Measurements from ENCODE around the gene TCEAL3. TPM values are rescaled to one million over a fixed set of nuclear protein-coding genes. Genes with fewer than 3 reads are reported as not detected.

TCEAL3 gene
- total RNA-seq, 5 donors from 2014 or later (not counting 1 experiment from before 2014, with no cell fraction given) = 4.3 to 6.8 (median 5.8) TPM

- Mint-ChIP-seq H3K4me3 (no peak overlapping the region), H3K27me3 (peaks cover 0 to 17% of the 10 kb centered on the region in 2 donors), H3K27ac (no peak overlapping the region), H3K9me3 (no peaks in the 10 kb centered on the region), H3K36me3 (no peaks in the 10 kb centered on the region), H3K4me1 (no peaks in the 10 kb centered on the region)
- H3K27me3 ChIP-seq (replicated peaks in 1 of 2; ENCODE audit: control insufficient read depth in 2 of 2, extremely low read depth in 1 of 2, insufficient read depth in 2 of 2, low read length in 1 of 2) = peaks cover 0 to 2% of the 10 kb centered on the region in 2 experiments
- CTCF ChIA-PET = no interaction called here
- POLR2A ChIA-PET = no interaction called here
- WGBS (ENCODE audit: insufficient coverage) = no CpG with 5 or more reads among the region's 4 CpGs
- H3K9me3 ChIP-seq = no peaks in the 10 kb centered on the region
- no peaks in the 10 kb centered on the region for H3K4me1 ChIP-seq (ENCODE audit: control insufficient read depth in 1 of 2, extremely low read depth in 1 of 2, insufficient read depth in 2 of 2, low read length in 2 of 2)
- no peak overlapping the region for H3K27ac ChIP-seq (ENCODE audit: low read length)
- DNase-seq (no peak), ATAC-seq (replicated peaks in 1 of 4) (no peak)
- H3K36me3 ChIP-seq (ENCODE audit: control insufficient read depth in 2 of 2, extremely low read depth in 1 of 2, insufficient read depth in 1 of 2, low read length in 1 of 2) = no peaks in the 10 kb centered on the region
- no peak overlapping the region for H3K4me3 ChIP-seq (ENCODE audit: control insufficient read depth in 1 of 2, extremely low read depth in 1 of 2, low read length in 1 of 2)
Observed at GRCh38 chrX:103571726-103572125, 36.0 kb upstream of the TCEAL3 start.

GRCh38 chrX:103573202-103573601, 34.6 kb upstream of the TCEAL3 start:
- Histone ChIP-seq H3K27ac (ENCODE audit: low read length) (no peak overlapping the region), H3K9me3 (no peaks in the 10 kb centered on the region), H3K36me3 (ENCODE audit: control insufficient read depth in 2 of 2, extremely low read depth in 1 of 2, insufficient read depth in 1 of 2, low read length in 1 of 2) (no peaks in the 10 kb centered on the region), H3K4me3 (ENCODE audit: control insufficient read depth in 1 of 2, extremely low read depth in 1 of 2, low read length in 1 of 2) (no peak overlapping the region), H3K27me3 (replicated peaks in 1 of 2; ENCODE audit: control insufficient read depth in 2 of 2, extremely low read depth in 1 of 2, insufficient read depth in 2 of 2, low read length in 1 of 2) (peaks cover 0 to 2% of the 10 kb centered on the region in 2 experiments), H3K4me1 (ENCODE audit: control insufficient read depth in 1 of 2, extremely low read depth in 1 of 2, insufficient read depth in 2 of 2, low read length in 2 of 2) (no peaks in the 10 kb centered on the region)
- Mint-ChIP-seq H3K4me3 (no peak overlapping the region), H3K27ac (no peak overlapping the region), H3K9me3 (no peaks in the 10 kb centered on the region), H3K4me1 (no peaks in the 10 kb centered on the region), H3K27me3 (peaks cover 0 to 23% of the 10 kb centered on the region in 2 donors), H3K36me3 (no peaks in the 10 kb centered on the region)
- ATAC-seq (replicated peaks in 1 of 4) (no peak), DNase-seq (no peak)
- CTCF ChIA-PET = no interaction called here
- POLR2A ChIA-PET = no interaction called here
- WGBS (ENCODE audit: insufficient coverage) = no CpG with 5 or more reads among the region's 1 CpG

GRCh38 chrX:103584596-103584995, 23.2 kb upstream of the TCEAL3 start:
- H3K36me3 Mint-ChIP-seq = no peaks in the 10 kb centered on the region
- no peaks in the 10 kb centered on the region for H3K9me3 Mint-ChIP-seq
- Histone ChIP-seq H3K9me3 (no peaks in the 10 kb centered on the region), H3K4me1 (ENCODE audit: control insufficient read depth in 1 of 2, extremely low read depth in 1 of 2, insufficient read depth in 2 of 2, low read length in 2 of 2) (peaks cover 0 to 8% of the 10 kb centered on the region in 2 experiments), H3K27ac (ENCODE audit: low read length) (no peak overlapping the region), H3K36me3 (ENCODE audit: control insufficient read depth in 2 of 2, extremely low read depth in 1 of 2, insufficient read depth in 1 of 2, low read length in 1 of 2) (no peaks in the 10 kb centered on the region), H3K27me3 (replicated peaks in 1 of 2; ENCODE audit: control insufficient read depth in 2 of 2, extremely low read depth in 1 of 2, insufficient read depth in 2 of 2, low read length in 1 of 2) (no peaks in the 10 kb centered on the region), H3K4me3 (ENCODE audit: control insufficient read depth in 1 of 2, extremely low read depth in 1 of 2, low read length in 1 of 2) (no peak overlapping the region)
- ATAC-seq (replicated peaks in 1 of 4) (no peak), DNase-seq (no peak)
- no CpG with 5 or more reads among the region's 3 CpGs for WGBS (ENCODE audit: insufficient coverage)
- peaks cover 7 to 27% of the 10 kb centered on the region in 2 donors for H3K27me3 Mint-ChIP-seq
- peak overlapping the region in 2 of 3 donors; percentile 49 to 83 for H3K4me3 Mint-ChIP-seq
- CTCF ChIA-PET = no interaction called here
- POLR2A ChIA-PET = interaction anchor here in 1 of 2 donors (1.2 kb wide), 1 partner anchor 101 kb away, joined by 5 read pairs; no protein-coding TSS in a partner anchor
- no peak overlapping the region for H3K27ac Mint-ChIP-seq
- H3K4me1 Mint-ChIP-seq = peaks cover 8 to 14% (median 13%) of the 10 kb centered on the region in 3 donors

DNA sequence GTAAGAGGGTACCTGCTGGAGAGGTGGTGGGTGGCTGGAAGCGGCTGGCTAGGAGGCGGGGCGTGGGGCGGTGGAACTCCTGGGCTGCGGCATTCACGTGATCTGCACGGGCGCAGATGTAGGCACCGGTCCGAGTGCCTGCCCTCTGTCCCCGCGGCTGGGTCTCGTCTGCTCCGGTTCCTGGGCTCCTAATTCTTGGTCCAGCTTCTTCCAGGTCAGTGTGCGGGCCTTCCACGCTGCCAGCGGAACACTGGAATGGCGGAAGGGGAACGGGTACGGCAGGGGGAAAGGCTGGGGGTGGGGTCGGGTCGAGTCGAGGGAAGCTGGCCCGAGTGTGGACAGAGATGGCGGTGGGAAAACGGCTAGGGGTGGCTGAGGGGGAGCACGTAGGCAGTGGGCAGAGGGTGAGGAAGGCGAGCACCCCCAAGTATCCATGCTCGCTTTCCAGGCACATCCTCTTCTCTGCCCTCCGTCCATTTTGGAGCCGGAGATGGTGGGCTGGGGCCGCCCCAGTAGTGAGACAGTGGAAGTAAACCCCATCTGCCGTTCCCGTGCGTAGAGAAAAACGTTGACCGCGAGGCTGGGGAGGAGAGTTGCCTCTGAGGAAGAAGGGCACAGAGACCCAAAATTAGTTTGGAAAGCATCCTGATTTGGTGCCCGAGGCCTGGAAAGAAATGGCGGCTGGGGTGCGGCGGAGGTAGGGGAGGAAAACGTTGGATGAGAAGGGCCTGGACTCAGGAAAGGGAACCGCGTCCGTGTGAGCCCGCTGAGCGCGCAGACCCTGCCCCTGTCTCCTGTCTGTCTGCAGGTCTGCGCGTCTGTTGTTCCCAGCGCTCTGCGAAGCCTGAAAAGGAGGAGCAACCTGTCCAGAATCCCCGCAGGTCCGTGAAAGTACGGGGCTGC, 22.1 kb upstream of the TCEAL3 start, which contains the start of gene TCEAL4:
TSS of gene TCEAL4 (plus strand) at position 105 of the 903 bp plus-strand sequence. CDS start 1,161 bp downstream, outside the sequence.
- H3K4me1 Mint-ChIP-seq = peaks cover 13 to 15% (median 14%) of the 10 kb centered on the region in 3 donors
- no peaks in the 10 kb centered on the region for H3K9me3 ChIP-seq
- peaks cover 4 to 23% of the 10 kb centered on the region in 2 donors for H3K27me3 Mint-ChIP-seq
- H3K27me3 ChIP-seq (replicated peaks in 1 of 2; ENCODE audit: control insufficient read depth in 2 of 2, extremely low read depth in 1 of 2, insufficient read depth in 2 of 2, low read length in 1 of 2) = no peaks in the 10 kb centered on the region
- peak within 1 kb of the TSS; percentile 83 to 85 (median 85) for H3K4me3 Mint-ChIP-seq
- H3K4me3 ChIP-seq (ENCODE audit: control insufficient read depth in 1 of 2, extremely low read depth in 1 of 2, low read length in 1 of 2) = peak within 1 kb of the TSS; percentile 53 to 70
- no peaks in the 10 kb centered on the region for H3K36me3 Mint-ChIP-seq
- no peak within 1 kb of the TSS for H3K27ac ChIP-seq (ENCODE audit: low read length)
- H3K4me1 ChIP-seq (ENCODE audit: control insufficient read depth in 1 of 2, extremely low read depth in 1 of 2, insufficient read depth in 2 of 2, low read length in 2 of 2) = peaks cover 0 to 8% of the 10 kb centered on the region in 2 experiments
- ATAC-seq (replicated peaks in 1 of 4) (peak; percentile 52 to 91 (median 82)), DNase-seq (peak in 16 of 35 experiments; percentile 2 to 42 (median 20))
- POLR2A ChIA-PET = interaction anchor here in 1 of 2 donors (0.6 to 1.2 kb wide), 2 partner anchors 26 to 100 kb away, joined by 5 to 9 read pairs; no protein-coding TSS in a partner anchor
- H3K27ac Mint-ChIP-seq = peak within 1 kb of the TSS in 1 of 2 donors; percentile 78
- under 1% methylated on average over 23 of the region's 56 CpGs for WGBS (ENCODE audit: insufficient coverage)
- no peaks in the 10 kb centered on the region for H3K9me3 Mint-ChIP-seq
- no peaks in the 10 kb centered on the region for H3K36me3 ChIP-seq (ENCODE audit: control insufficient read depth in 2 of 2, extremely low read depth in 1 of 2, insufficient read depth in 1 of 2, low read length in 1 of 2)
- CTCF ChIA-PET = no interaction called here

- Histone ChIP-seq H3K27me3 (replicated peaks in 1 of 2; ENCODE audit: control insufficient read depth in 2 of 2, extremely low read depth in 1 of 2, insufficient read depth in 2 of 2, low read length in 1 of 2) (no peaks in the 10 kb centered on the region), H3K9me3 (no peaks in the 10 kb centered on the region), H3K4me3 (ENCODE audit: control insufficient read depth in 1 of 2, extremely low read depth in 1 of 2, low read length in 1 of 2) (peak overlapping the region; percentile 53 to 70), H3K27ac (ENCODE audit: low read length) (no peak overlapping the region), H3K4me1 (ENCODE audit: control insufficient read depth in 1 of 2, extremely low read depth in 1 of 2, insufficient read depth in 2 of 2, low read length in 2 of 2) (peaks cover 0 to 8% of the 10 kb centered on the region in 2 experiments), H3K36me3 (ENCODE audit: control insufficient read depth in 2 of 2, extremely low read depth in 1 of 2, insufficient read depth in 1 of 2, low read length in 1 of 2) (no peaks in the 10 kb centered on the region)
- peaks cover 13 to 16% (median 14%) of the 10 kb centered on the region in 3 donors for H3K4me1 Mint-ChIP-seq
- peak overlapping the region; percentile 83 to 85 (median 85) for H3K4me3 Mint-ChIP-seq
- no peaks in the 10 kb centered on the region for H3K36me3 Mint-ChIP-seq
- CTCF ChIA-PET = no interaction called here
- no peaks in the 10 kb centered on the region for H3K9me3 Mint-ChIP-seq
- H3K27ac Mint-ChIP-seq = peak overlapping the region in 1 of 2 donors; percentile 78
- ATAC-seq (replicated peaks in 1 of 4) = peak in 3 of 4 experiments; percentile 14 to 20 (median 16)
- POLR2A ChIA-PET = no interaction called here
- DNase-seq = no peak
- peaks cover under 1 to 17% of the 10 kb centered on the region in 2 donors for H3K27me3 Mint-ChIP-seq
- no CpG with 5 or more reads among the region's 5 CpGs for WGBS (ENCODE audit: insufficient coverage)
Observed at GRCh38 chrX:103586314-103586646, 21.5 kb upstream of the TCEAL3 start.

- no peak for DNase-seq
- no peak for ATAC-seq (replicated peaks in 1 of 4)
- no peaks in the 10 kb centered on the region for H3K9me3 ChIP-seq
- H3K4me1 Mint-ChIP-seq = peaks cover 13 to 18% (median 14%) of the 10 kb centered on the region in 3 donors
- no peaks in the 10 kb centered on the region for H3K9me3 Mint-ChIP-seq
- ChIA-PET CTCF (no interaction called here), POLR2A (no interaction called here)
- H3K27ac ChIP-seq (ENCODE audit: low read length) = no peak overlapping the region
- H3K27me3 ChIP-seq (replicated peaks in 1 of 2; ENCODE audit: control insufficient read depth in 2 of 2, extremely low read depth in 1 of 2, insufficient read depth in 2 of 2, low read length in 1 of 2) = no peaks in the 10 kb centered on the region
- peaks cover 0 to 21% of the 10 kb centered on the region in 2 donors for H3K27me3 Mint-ChIP-seq
- H3K36me3 ChIP-seq (ENCODE audit: control insufficient read depth in 2 of 2, extremely low read depth in 1 of 2, insufficient read depth in 1 of 2, low read length in 1 of 2) = no peaks in the 10 kb centered on the region
- no peak overlapping the region for H3K4me3 ChIP-seq (ENCODE audit: control insufficient read depth in 1 of 2, extremely low read depth in 1 of 2, low read length in 1 of 2)
- peaks cover 0 to 8% of the 10 kb centered on the region in 2 experiments for H3K4me1 ChIP-seq (ENCODE audit: control insufficient read depth in 1 of 2, extremely low read depth in 1 of 2, insufficient read depth in 2 of 2, low read length in 2 of 2)
- H3K36me3 Mint-ChIP-seq = no peaks in the 10 kb centered on the region
- WGBS (ENCODE audit: insufficient coverage) = no CpG with 5 or more reads among the region's 4 CpGs
- H3K27ac Mint-ChIP-seq = no peak overlapping the region
- peak overlapping the region; percentile 11 to 85 (median 83) for H3K4me3 Mint-ChIP-seq
Observed at GRCh38 chrX:103586659-103587058, 21.1 kb upstream of the TCEAL3 start.
